SK-N-SH (cell line): ENCODE data around the gene ASCC1. TPM values are rescaled to one million over a fixed set of nuclear protein-coding genes. Genes with fewer than 3 reads are reported as not detected.

Source experiments
- CTCF ChIA-PET: fragments of 300-600, 350-600 bp; formaldehyde crosslinking; extraction: SDS; loops from one replicate; lab custom pipeline; 2021; lab: Yijun Ruan, JAX
- POLR2A ChIA-PET: fragments of 350-600 bp; sonication (Branson Sonifier 250); formaldehyde crosslinking; extraction: SDS; loops from one replicate; lab custom pipeline; 2020; ENCODE audit warnings: antibody characterized with exemption, inconsistent platforms; lab: Yijun Ruan, JAX
- DNase-seq: peaks from one replicate; pipeline ENCODE4 v3.0.0; 2012
- H2AFZ ChIP-seq: fragments of 200-600 bp; sonication (generic); 2 replicates; pipeline ENCODE4 v1.8.1; 2016; ENCODE audit warnings: antibody characterized with exemption, mild to moderate bottlenecking, low read depth
- H3F3A ChIP-seq: fragments of 200-600 bp; sonication (generic); replicated peaks from 2 replicates; pipeline ENCODE3; 2016; ENCODE audit warnings: antibody characterized with exemption, mild to moderate bottlenecking; ENCODE audit not compliant: insufficient read depth
- H3K27ac ChIP-seq, 2 experiments: fragments of 200-500 bp in 1 of 2; fragments of 200-600 bp in 1 of 2; sonication (Bioruptor generic) in 1 of 2; sonication (generic), shearing (Covaris generic) in 1 of 2; 2 replicates each; pipeline versions ENCODE4 v1.5.1 to v1.6.1; 2014 to 2016; ENCODE audit warnings: low read depth in 2 of 2, inconsistent platforms in 1 of 2, low read length in 1 of 2, mild to moderate bottlenecking in 1 of 2, mixed read lengths in 1 of 2
- H3K27me3 ChIP-seq: fragments of 200-600 bp; sonication (generic), shearing (Covaris generic); 2 replicates; pipeline ENCODE4 v1.6.1; 2016; ENCODE audit warnings: mixed run types; ENCODE audit not compliant: insufficient read depth
- H3K36me3 ChIP-seq, 2 experiments: fragments of 200-500 bp in 1 of 2; fragments of 200-600 bp in 1 of 2; sonication (Bioruptor generic) in 1 of 2; sonication (generic) in 1 of 2; replicated peaks in 1 of 2; 2 replicates each; pipeline versions ENCODE3 to v1.5.1; 2014 to 2016; ENCODE audit warnings: low read length in 1 of 2, mild to moderate bottlenecking in 1 of 2; ENCODE audit not compliant: insufficient read depth in 2 of 2, control insufficient read depth in 1 of 2
- H3K4me1 ChIP-seq, 2 experiments: fragments of 200-500 bp in 1 of 2; fragments of 200-600 bp in 1 of 2; sonication (Bioruptor generic) in 1 of 2; sonication (generic), shearing (Covaris generic) in 1 of 2; 2 replicates each; pipeline versions ENCODE4 v1.5.1 to v1.6.1; 2014 to 2016; ENCODE audit warnings: low read depth in 1 of 2, low read length in 1 of 2, mixed run types in 1 of 2; ENCODE audit not compliant: insufficient read depth in 2 of 2, control insufficient read depth in 1 of 2
- H3K4me2 ChIP-seq: fragments of 200-600 bp; sonication (generic), shearing (Covaris generic); 2 replicates; pipeline ENCODE4 v1.6.1; 2017; ENCODE audit warnings: mixed run types
- H3K4me3 ChIP-seq, 2 experiments: fragments of 200-500 bp in 1 of 2; fragments of 200-600 bp in 1 of 2; sonication (Bioruptor generic) in 1 of 2; sonication (generic), shearing (Covaris generic) in 1 of 2; 2 replicates each; pipeline versions ENCODE4 v1.5.1 to v1.8.1; 2014 to 2016; ENCODE audit warnings: low read depth in 2 of 2, inconsistent platforms in 1 of 2, low read length in 1 of 2, mild to moderate bottlenecking in 1 of 2, mixed read lengths in 1 of 2, moderate library complexity in 1 of 2
- H3K79me2 ChIP-seq: fragments of 200-600 bp; sonication (generic); 2 replicates; pipeline ENCODE4 v1.8.1; 2017; ENCODE audit warnings: mild to moderate bottlenecking; ENCODE audit not compliant: insufficient read depth
- H3K9ac ChIP-seq: fragments of 200-600 bp; sonication (generic); 2 replicates; pipeline ENCODE4 v1.6.1; 2017; ENCODE audit warnings: mixed run types
- H3K9me2 ChIP-seq: fragments of 200-600 bp; sonication (generic); 2 replicates; pipeline ENCODE4 v1.6.1; 2017; ENCODE audit warnings: mixed run types
- H3K9me3 ChIP-seq: fragments of 200-600 bp; sonication (generic); 2 replicates; pipeline ENCODE4 v1.6.1; 2017; ENCODE audit warnings: mixed run types, mild to moderate bottlenecking, moderate library complexity
- H4K20me1 ChIP-seq: fragments of 200-600 bp; sonication (generic); 2 replicates; pipeline ENCODE4 v1.6.1; 2017; ENCODE audit warnings: mild to moderate bottlenecking, mixed run types; ENCODE audit not compliant: insufficient read depth
- CHD2 ChIP-seq: fragments of 150-350 bp; IDR thresholded peaks from 2 replicates; pipeline ENCODE4 v1.6.1; 2018; ENCODE audit warnings: low read length; ENCODE audit not compliant: partially characterized antibody
- FOXJ3 ChIP-seq: sonication (generic); formaldehyde crosslinking; IDR thresholded peaks from 2 replicates; pipeline ENCODE4 v1.5.1; 2020; ENCODE audit warnings: mild to moderate bottlenecking, missing genetic modification reagents
- JUND ChIP-seq: IDR thresholded peaks from 2 replicates; pipeline ENCODE4 v1.4.0; 2012
- POLR2AphosphoS5 ChIP-seq: IDR thresholded peaks from 2 replicates; pipeline ENCODE4 v1.6.1; 2012; ENCODE audit warnings: low read depth, low read length
- RCOR1 ChIP-seq: fragments of 150-350 bp; IDR thresholded peaks from 2 replicates; pipeline ENCODE4 v1.6.1; 2017; ENCODE audit warnings: antibody characterized with exemption, low read length
- REST ChIP-seq: IDR thresholded peaks from 2 replicates; pipeline ENCODE4 v1.6.1; 2012; ENCODE audit warnings: mild to moderate bottlenecking, low read depth, low read length, moderate library complexity
- WGBS: methylation state at CpG from one replicate; pipeline ENCODE4 v1.1.6; 2017; ENCODE audit warnings: low lambda C conversion rate; 5-methylcytosine and 5-hydroxymethylcytosine counted together
- polyA plus RNA-seq, 3 experiments: library from polyadenylated mRNA; depleted of rRNA; stranded (reverse); fragments of >200 nt; gene quantifications; 2 replicates each; pipeline ENCODE4 v1.2.3, GENCODE V29; 2012

Gene ASCC1
- polyA plus RNA-seq, 1 of the 3 experiments (the other 2 are of a cell fraction): 15.0 TPM

- no peaks in the 10 kb centered on the region for H3K27me3 ChIP-seq
- H3K4me1 ChIP-seq: peaks cover 5 to 18% of the 10 kb centered on the region in 2 experiments; a peak in 2 of 4 replicates
- no peaks in the 10 kb centered on the region for H3K9me2 ChIP-seq
- ChIA-PET CTCF (interaction anchor here (0.6 to 8.2 kb wide), 3 partner anchors 9 to 387 kb away, joined by 3 to 70 read pairs (median 4); partner anchors contain the start of gene DDIT4), POLR2A (interaction anchor here (1.2 to 3.8 kb wide), 2 partner anchors 8 to 69 kb away, joined by 5 to 21 read pairs; partner anchors contain the start of gene DDIT4)
- no peaks in the 10 kb centered on the region for H3F3A ChIP-seq
- H3K79me2 ChIP-seq: no peaks in the 10 kb centered on the region
- H4K20me1 ChIP-seq: no peaks in the 10 kb centered on the region
- no peak overlapping the region for H3K4me2 ChIP-seq
- H3K4me3 ChIP-seq: no peak overlapping the region
- H3K9ac ChIP-seq: no peak overlapping the region
- no peaks in the 10 kb centered on the region for H3K9me3 ChIP-seq
- no peak overlapping the region for H2AFZ ChIP-seq
- H3K27ac ChIP-seq: no peak overlapping the region
- no peak for DNase-seq
- TF ChIP-seq REST: no peak
- no peak for TF ChIP-seq POLR2AphosphoS5
- no peak for TF ChIP-seq JUND
- TF ChIP-seq FOXJ3: no peak
- no peak for TF ChIP-seq RCOR1
- WGBS: 86% methylated on average over 6 of the region's 6 CpGs
- H3K36me3 ChIP-seq: no peaks in the 10 kb centered on the region
Observed at GRCh38 chr10:72265508-72265907, 49.4 kb upstream of the ASCC1 start.

- H3F3A ChIP-seq: no peaks in the 10 kb centered on the region
- H3K4me1 ChIP-seq: peaks cover 15 to 27% of the 10 kb centered on the region in 2 experiments
- H3K79me2 ChIP-seq: no peaks in the 10 kb centered on the region
- DNase-seq: no peak
- ChIA-PET CTCF (interaction anchor here (0.6 to 8.2 kb wide), 4 partner anchors 10 to 64 kb away, joined by 3 to 70 read pairs (median 4); partner anchors contain the start of gene DDIT4), POLR2A (interaction anchor here (0.6 to 3.8 kb wide), 3 partner anchors 9 to 56 kb away, joined by 3 to 21 read pairs (median 5); partner anchors contain the start of gene DDIT4)
- 85% methylated on average over 1 of the region's 1 CpG for WGBS
- H4K20me1 ChIP-seq: no peaks in the 10 kb centered on the region
- H3K36me3 ChIP-seq: no peaks in the 10 kb centered on the region
- no peak overlapping the region for H2AFZ ChIP-seq
- no peak overlapping the region for H3K4me2 ChIP-seq
- H3K9ac ChIP-seq: no peak overlapping the region
- H3K27me3 ChIP-seq: no peaks in the 10 kb centered on the region
- no peak overlapping the region for H3K27ac ChIP-seq
- no peak for TF ChIP-seq CHD2
- H3K9me2 ChIP-seq: no peaks in the 10 kb centered on the region
- H3K4me3 ChIP-seq: no peak overlapping the region
- no peaks in the 10 kb centered on the region for H3K9me3 ChIP-seq
Observed at GRCh38 chr10:72264536-72264935, 48.5 kb upstream of the ASCC1 start.
